ENCODE measurements around the gene RAB39B.

The RAB39B gene

DNA sequence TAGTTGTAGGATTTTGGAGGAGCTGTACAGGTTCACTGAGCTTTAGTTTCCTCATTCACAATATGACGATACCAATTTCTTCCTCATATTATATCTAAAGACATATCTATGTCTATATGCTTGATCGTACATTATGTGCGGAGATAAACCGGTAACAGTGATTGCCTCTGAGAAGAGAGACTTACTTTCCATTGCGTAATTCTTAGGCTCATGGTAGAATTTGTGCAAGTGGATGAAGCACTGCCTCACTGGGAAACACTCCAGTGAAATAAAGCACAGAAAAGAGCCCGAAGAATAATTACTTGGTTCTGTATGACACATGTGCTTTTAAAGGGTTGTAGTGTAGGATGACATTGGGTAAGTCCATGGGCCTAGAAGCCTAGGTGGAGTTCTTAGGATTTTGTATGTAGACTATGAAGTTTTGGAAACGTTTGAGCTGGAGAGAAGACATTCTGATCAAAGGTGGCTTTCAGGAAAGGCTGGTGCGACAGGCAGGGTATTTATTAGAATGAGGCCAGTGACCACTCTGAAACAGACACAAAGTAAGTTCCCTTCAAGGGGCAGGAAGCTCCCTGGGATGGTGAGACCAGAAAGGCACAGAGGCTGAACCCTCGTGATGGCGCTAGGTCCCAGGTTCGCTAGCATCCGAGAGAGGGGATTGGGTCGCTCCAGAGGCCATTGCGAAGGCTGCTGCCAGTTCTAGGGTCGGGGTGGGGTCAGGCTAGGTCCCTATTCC, 48.7 kb downstream of the RAB39B start:
- no peak for DNase-seq

- DNase-seq: no peak
Measured at GRCh38 chrX:155213731-155214130, 50.6 kb downstream of the RAB39B start.

DNA sequence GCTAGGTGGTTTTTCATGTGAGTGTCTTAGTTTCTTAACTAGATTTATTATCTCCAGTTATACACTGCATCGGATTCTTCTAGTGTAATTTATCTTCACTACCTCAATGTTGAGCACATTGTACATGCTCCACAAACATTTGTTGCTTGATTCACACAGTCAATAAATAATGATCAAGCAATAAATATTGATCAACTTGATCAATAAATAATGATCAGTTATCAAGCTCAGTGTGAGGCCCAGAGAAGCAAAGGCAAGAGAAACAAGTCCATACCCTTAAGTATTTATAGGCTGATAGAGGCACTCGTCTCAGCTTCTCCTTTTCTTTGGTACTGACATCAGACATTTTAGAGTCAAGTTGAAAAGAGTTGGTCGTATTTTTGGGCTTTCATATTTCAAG, 53.1 kb downstream of the RAB39B start:
- no peak for DNase-seq

Data from activated CD4-positive, alpha-beta T cell treated with anti-CD3 and anti-CD28 coated beads for 48 hours (primary cell).